Fibroblast of villous mesenchyme (primary cell): ENCODE results near the gene SNAP29. TPM values are rescaled to one million over a fixed set of nuclear protein-coding genes. Genes with fewer than 3 reads are reported as not detected.

Experiments
- DNase-seq: peaks from one replicate; pipeline ENCODE4 v3.0.0-alpha.2; 2010; ENCODE audit warnings: low read depth
- H3K4me3 ChIP-seq: 2 replicates; pipeline ENCODE4 v1.5.1; 2011; ENCODE audit warnings: low read depth, mild to moderate bottlenecking, low read length
- CTCF ChIP-seq: IDR thresholded peaks from 2 replicates; pipeline ENCODE4 v1.5.1; 2012; ENCODE audit warnings: low read depth, mild to moderate bottlenecking, low read length; ENCODE audit not compliant: insufficient read depth
- total RNA-seq: library from RNA; depleted of rRNA; stranded (reverse); fragments of >200 nt; gene quantifications from 2 replicates; pipeline ENCODE4 v1.2.3, GENCODE V29; 2012

Gene SNAP29
- total RNA-seq, 1 donor, result 14.7 TPM

DNA sequence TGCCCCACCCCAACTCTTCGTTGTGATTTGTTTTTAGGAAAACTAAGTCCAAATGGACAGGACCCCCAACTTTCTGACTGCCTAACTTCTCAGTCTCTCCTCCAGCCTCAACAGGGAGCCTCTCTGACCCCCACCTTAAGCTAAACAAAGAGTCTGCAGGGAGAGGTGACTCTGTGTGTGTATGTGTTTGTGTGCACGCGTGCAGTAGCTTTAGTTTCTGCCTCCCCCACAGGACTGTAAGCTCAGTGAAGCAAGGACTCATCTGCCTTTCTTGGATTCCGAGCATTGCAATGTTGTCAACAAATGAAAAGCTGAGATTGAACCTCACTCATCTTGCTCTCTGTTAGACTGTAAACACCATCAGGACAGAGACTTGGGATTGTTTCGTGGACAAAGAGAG lies 7.9 kb downstream of the SNAP29 start:
- TF ChIP-seq CTCF, result no peak
- H3K4me3 ChIP-seq, result no peak overlapping the region
- peak; percentile 38 for DNase-seq

DNA sequence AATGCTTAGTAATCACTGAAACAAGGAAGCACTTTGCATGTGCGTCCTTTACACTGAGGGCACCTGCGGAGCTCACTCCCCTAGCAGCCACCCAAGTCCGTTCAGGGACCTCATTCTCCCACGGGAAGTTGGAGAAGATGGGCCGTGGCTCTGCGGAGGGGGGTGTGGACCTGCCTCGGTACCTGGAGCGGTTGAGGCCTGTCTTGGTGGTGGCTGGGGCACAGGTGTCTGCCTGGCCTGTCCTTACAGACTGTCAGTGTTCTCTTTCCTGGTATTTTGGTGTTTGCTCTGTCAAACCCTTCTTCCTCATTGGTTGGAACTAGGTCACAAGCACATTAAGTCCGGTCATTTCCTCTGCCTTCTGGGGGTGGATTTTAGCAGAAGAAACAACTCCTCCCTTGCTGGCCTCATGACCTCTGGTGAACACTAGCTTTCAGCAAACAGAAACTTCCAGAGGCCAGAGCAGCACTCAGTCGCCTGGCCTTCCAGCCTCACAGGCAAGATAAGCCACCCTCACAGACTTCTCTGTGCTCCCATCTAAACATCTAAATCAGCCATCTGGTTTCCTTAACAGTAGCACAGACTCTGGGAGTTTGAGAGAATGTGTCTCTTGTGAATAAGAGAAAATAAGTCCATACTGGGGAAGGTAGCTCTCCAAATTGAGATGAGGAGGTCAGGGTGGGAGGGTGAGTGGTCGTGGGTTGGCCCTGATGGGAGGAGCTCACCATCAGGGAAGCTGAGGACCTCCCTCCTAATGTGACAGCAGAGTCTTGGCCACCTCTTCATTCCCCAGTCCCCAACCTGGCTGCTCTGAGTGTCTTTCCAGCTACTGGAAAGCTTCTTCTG lies 8.6 kb downstream of the SNAP29 start:
- DNase-seq, result peak; percentile 89
- no peak overlapping the region for H3K4me3 ChIP-seq
- TF ChIP-seq CTCF, result no peak

DNA sequence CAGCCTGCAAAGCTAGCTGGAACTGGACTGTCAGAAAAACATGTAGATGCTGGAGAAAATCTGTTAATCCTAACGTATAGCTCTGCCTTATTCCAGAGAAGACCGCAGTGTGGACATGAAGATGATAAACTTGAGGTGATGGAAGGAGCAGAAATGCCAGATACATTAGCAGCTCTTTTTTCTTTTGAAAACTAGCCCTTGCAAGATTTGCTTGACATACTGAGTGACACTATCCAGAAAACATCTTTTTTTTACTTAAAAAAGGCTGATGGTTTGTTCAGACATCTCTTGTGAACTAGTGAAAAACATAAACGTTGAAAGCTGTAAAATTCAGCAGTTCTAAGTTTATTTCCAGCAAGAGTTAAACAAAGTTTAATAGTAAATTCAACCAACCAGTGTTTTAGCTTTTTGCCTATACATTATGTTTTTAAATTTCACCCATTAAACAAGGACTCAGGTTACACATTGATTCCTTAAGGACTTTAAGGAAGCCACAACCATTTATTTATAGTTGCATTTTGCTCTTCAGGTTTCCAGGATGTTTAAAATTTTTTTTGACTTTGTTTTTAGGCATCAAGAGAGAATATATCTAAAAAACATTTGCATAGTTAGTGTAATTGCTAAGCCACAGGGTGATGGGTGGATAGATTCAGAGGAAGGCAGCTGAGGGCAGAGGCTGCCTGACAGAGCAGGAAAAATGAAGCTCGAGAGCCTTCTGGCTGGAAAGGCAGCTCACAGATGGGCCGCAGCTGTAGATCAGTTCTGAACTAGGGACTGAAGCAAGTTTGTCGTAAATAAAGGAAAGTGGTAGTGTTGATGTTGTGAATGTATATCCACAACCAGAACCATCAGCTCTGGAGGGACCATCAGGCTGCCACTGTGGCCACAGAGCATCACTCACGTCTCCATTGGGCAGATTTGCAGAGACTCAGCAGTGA lies 9.5 kb downstream of the SNAP29 start:
- peak; percentile 52 for DNase-seq
- no peak for TF ChIP-seq CTCF
- H3K4me3 ChIP-seq, result no peak overlapping the region

GRCh38 chr22:20869234-20869633 lies 10.4 kb downstream of the SNAP29 start:
- TF ChIP-seq CTCF, result no peak
- no peak for DNase-seq
- no peak overlapping the region for H3K4me3 ChIP-seq

- DNase-seq, result no peak
- H3K4me3 ChIP-seq, result no peak overlapping the region
- TF ChIP-seq CTCF, result no peak
These were observed 14.4 kb downstream of the SNAP29 start for GRCh38 chr22:20873214-20873613.

DNA sequence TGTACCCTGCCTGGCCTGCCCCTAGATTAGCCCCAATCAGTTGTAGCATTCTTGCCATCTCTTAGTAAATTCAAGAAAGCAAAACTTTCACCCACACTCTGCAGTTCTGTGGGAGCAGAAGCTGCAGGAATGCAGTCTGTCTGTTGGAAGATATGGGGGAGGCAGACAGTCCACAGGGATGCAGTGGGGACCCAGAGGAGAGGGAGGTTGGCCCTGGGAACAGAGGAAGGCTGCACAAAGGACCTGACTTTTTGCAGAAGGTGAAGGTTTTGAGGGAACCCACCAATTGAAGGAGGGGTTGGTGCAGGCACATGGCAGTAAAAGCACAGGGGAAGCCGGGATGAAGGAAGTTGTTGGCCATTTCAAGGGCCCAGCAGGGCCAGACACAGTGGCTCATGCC lies 16.5 kb downstream of the SNAP29 start:
- TF ChIP-seq CTCF, result no peak
- no peak overlapping the region for H3K4me3 ChIP-seq
- DNase-seq, result no peak
